GM10847 (cell line): ENCODE results near the gene CNPPD1.

Experiments
- POLR2A ChIP-seq: IDR thresholded peaks from 2 replicates; pipeline ENCODE4 v1.6.1; 2011; ENCODE audit not compliant: insufficient read length; ENCODE audit errors: extremely low read depth

CNPPD1 gene

GRCh38 chr2:219159771-219160185 is 16.9 kb downstream of the CNPPD1 start:
- TF ChIP-seq POLR2A: no peak

- no peak for TF ChIP-seq POLR2A
These were observed 18.1 kb downstream of the CNPPD1 start for GRCh38 chr2:219158586-219158985.

GRCh38 chr2:219158025-219158424 is 18.7 kb downstream of the CNPPD1 start:
- TF ChIP-seq POLR2A: no peak

GRCh38 chr2:219157396-219157795 is 19.3 kb downstream of the CNPPD1 start:
- TF ChIP-seq POLR2A: no peak

GRCh38 chr2:219155054-219155644 is 21.6 kb downstream of the CNPPD1 start:
- no peak for TF ChIP-seq POLR2A

GRCh38 chr2:219149667-219150066 is 27.1 kb downstream of the CNPPD1 start:
- no peak for TF ChIP-seq POLR2A

GRCh38 chr2:219142329-219142728 is 34.4 kb downstream of the CNPPD1 start:
- no peak for TF ChIP-seq POLR2A

GRCh38 chr2:219140722-219141121 is 36.0 kb downstream of the CNPPD1 start:
- TF ChIP-seq POLR2A: no peak

GRCh38 chr2:219133976-219134375 is 42.7 kb downstream of the CNPPD1 start:
- TF ChIP-seq POLR2A: no peak

GRCh38 chr2:219131744-219132143 is 45.0 kb downstream of the CNPPD1 start:
- no peak for TF ChIP-seq POLR2A

GRCh38 chr2:219131327-219131726 is 45.4 kb downstream of the CNPPD1 start:
- no peak for TF ChIP-seq POLR2A

- no peak for TF ChIP-seq POLR2A
These were observed 47.1 kb downstream of the CNPPD1 start for GRCh38 chr2:219129589-219129988.

GRCh38 chr2:219128396-219128795 is 48.3 kb downstream of the CNPPD1 start:
- no peak for TF ChIP-seq POLR2A

GRCh38 chr2:219127037-219127635 is 49.6 kb downstream of the CNPPD1 start:
- TF ChIP-seq POLR2A: no peak

GRCh38 chr2:219126555-219126954 is 50.2 kb downstream of the CNPPD1 start:
- TF ChIP-seq POLR2A: no peak

- no peak for TF ChIP-seq POLR2A
These were observed 50.8 kb downstream of the CNPPD1 start for GRCh38 chr2:219125886-219126270.
